GM21390 (cell line): Measurements from ENCODE around the gene PRKAR1B.

Experiments used
- ATAC-seq: cut with Tn5 transposase; IDR thresholded peaks from one replicate; pipeline ENCODE4 v1.9.1; 2021; ENCODE audit not compliant: unreplicated experiment

PRKAR1B gene

GRCh38 chr7:741850-742249, 14.8 kb upstream of the PRKAR1B start:
- no peak for ATAC-seq

GRCh38 chr7:741191-741671, 14.2 kb upstream of the PRKAR1B start:
- ATAC-seq, result no peak

DNA sequence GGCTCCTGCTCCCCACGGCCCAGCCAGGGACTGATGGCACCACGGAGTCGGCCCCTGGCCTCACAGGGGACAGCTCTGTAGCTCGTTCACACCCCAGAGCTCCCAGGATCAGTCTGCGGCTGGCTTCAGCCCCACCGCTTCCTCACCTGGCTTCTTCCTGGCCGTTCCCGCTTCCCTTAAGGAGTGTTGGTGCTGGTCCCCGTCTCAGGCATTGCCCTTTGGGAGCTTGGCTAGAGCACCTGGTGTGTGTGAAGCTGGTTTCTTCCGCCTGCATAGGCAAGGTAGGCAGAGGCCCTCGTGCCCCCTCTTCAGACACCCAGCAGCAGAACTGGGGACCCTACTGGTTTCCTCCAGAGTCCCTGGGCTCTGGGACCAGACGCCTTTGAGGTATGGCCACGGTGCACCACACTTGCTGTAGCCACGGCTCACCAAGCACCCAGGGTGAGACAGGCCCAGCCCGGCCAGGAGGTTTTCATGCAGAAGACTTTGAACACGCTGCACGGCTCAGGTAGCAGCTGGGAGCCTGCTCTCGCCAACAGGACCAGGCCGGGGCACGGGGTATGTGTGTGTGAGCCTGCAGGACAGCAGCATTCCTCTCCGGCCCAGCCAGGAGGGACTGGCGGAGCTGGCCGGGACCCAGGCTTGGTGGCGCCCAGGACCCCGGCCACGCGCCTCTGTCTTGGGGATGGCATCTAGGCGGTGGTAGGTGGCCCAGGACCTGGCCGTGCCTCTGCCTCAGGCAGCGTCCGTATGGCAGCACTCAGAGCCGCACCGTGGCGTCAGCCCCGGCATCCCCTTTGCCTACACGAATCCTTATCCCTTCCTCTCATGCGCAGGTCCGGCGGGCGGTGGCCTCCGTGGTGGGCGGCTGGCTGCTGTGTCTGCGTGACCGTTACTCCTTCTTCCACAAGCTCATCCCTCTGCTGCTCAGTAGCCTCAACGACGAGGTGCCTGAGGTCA, 13.2 kb upstream of the PRKAR1B start:
- no peak for ATAC-seq

DNA sequence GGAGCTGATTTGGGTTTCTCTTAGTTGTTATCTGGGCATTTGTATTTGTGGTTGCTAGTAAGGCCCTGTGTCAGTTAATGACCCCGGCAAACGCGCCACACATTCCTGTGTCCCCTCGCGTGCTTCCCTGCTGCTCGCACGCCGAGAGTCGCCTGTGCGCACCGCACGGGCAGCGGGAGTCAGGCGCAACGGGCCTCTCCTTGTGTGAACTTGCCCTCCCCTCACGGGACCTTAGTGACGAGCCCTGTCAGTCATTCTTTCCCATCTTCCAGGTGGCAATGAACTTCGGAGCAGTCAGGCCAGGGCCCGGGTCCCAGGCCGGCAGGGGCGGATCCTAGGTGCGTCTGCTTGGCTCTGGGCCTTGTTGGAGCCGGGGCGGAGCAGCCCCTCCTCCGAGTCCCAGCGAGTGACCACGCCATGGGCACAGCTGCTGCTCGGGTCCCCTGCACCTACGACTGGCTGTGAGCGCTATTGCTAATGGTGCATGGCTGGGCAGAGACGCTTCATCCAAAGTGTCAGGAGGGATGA, 12.4 kb upstream of the PRKAR1B start:
- ATAC-seq, result no peak

- no peak for ATAC-seq
Measured at GRCh38 chr7:738723-739454, 11.8 kb upstream of the PRKAR1B start.

DNA sequence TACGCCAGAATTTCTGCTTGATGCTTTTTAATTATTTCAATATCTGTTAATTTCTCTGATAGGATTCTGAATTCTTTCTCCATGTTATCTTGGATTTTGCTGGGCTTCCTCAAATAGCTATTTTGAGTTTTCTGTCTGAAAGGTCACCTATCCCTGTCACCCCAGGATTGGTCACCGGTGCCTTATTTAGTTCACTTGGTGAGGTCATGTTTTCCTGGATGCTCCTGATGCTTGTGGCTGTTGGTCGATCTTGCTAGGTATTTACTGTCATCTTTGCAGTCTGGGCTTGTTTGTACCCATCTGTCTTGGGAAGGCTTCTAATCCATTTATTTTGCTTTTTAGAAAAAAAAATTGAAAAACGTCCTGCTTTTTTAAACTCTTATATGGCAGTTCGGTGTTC, 11.2 kb upstream of the PRKAR1B start:
- ATAC-seq, result no peak

- no peak for ATAC-seq
Measured at GRCh38 chr7:734808-735207, 7.7 kb upstream of the PRKAR1B start.

- ATAC-seq, result no peak
Measured at GRCh38 chr7:734214-734613, 7.1 kb upstream of the PRKAR1B start.

DNA sequence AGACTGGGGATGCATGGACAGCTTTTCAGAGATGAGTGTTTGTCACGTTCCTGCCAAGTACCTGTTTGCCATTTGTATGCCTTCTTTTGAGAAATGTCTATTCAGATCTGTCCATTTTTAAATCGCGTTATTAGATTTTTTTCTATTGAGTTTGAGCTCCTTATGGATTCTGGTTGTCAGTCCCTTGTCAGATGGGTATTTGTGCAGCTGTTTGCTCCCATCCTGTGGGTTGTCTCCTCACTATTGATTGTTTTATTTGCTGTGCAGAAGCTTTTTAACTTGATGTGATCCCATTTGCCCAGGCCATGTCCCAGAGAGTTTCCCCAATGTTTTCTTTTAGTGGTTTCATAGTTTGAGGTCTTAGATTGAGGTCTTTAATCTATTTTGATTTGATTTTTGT, 5.5 kb upstream of the PRKAR1B start:
- ATAC-seq, result no peak

- ATAC-seq, result no peak
Measured at GRCh38 chr7:732094-732541, 5.0 kb upstream of the PRKAR1B start.

DNA sequence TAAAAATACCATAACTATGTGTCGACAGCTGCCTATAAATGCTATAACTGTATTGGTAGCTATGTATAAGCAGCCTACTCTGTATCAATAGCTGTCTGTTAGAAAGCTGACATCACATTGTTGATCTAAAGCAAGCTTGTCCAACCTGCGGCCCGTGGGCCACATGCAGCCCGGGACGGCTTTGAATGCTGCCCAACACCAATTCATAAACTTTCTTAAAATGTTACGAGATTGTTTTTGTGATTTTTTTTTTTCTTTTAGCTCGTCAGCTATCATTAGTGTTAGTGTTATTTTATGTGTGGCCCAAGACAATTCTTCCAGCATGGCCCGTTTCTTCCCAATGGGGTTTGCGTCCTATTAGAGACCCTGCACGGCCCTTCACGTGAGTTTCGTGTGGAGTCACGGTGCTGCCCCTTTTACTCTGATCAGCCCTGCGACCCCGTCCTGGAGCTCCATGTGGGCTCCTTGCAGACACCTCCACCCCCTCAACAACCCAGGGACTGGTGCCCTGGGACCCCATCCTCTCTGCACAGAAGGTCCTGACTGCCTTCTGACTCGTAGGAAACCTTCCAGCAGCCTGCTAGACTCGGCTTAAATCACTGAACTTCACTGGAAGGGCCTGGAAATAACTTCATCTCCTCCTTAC, 4.5 kb upstream of the PRKAR1B start:
- no peak for ATAC-seq

- ATAC-seq, result no peak
Measured at GRCh38 chr7:730501-731439, 3.7 kb upstream of the PRKAR1B start.

- no peak for ATAC-seq
Measured at GRCh38 chr7:729140-730000, 2.3 kb upstream of the PRKAR1B start.

- ATAC-seq, result no peak
Measured at GRCh38 chr7:728602-729001, 1.5 kb upstream of the PRKAR1B start.

DNA sequence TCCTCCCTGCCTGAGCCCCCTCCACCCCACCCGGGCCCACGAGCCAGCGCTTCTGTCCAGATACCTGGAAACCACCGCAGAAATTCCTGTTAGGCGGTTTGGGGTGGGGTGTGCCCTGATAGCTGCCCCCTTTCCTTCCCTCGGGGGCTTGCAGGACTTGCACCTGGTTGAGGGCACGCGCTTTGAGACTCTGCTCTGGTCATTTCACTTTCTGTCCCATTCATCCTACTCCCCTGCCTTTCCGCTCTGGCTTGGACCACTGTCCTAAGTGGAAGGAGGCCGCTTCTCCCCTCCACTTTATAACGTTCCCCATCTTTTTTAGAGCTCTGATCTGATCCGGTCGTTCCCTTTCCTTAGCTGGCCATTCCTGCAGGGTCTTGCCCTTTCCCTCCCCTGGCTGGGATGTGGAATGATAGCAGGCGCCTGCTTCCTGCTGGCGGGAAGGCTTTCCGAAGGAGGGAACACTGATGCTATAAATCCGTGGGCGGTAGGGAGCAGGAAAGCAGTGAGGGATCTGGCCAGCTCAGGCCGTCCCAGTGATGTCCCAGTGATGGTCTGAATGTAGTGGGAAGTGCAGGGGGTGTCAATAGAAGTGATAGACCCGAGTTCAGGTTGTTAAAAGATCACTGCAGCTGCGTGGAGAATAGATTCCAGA, 852 bp upstream of the PRKAR1B start:
- ATAC-seq, result no peak

GRCh38 chr7:726854-727103, 302 bp downstream of the PRKAR1B start:
- peak; percentile 21 for ATAC-seq

GRCh38 chr7:726084-726853, 812 bp downstream of the PRKAR1B start, which contains the start of gene DNAAF5:
DNAAF5 (plus strand) TSS chr7:726699; CDS start chr7:726721, 22 bp downstream.
- peak; percentile 87 for ATAC-seq
